Esophagus squamous epithelium (tissue), 5 donors: ENCODE data around the gene FGF12. TPM values are rescaled to one million over a fixed set of nuclear protein-coding genes. Genes with fewer than 3 reads are reported as not detected.

Source experiments
- DNase-seq: peaks from one replicate; lab custom pipeline; 2025; lab: John Stamatoyannopoulos, UW
- H3K27ac ChIP-seq, 4 donors: fragments of 200-600 bp; sonication (generic); one replicate each; pipeline ENCODE4 v1.5.1; 2016 to 2019; ENCODE audit warnings: mild to moderate bottlenecking in 1 of 4
- H3K27me3 ChIP-seq, 4 donors: fragments of 200-600 bp; sonication (generic); 1 replicate in 3 of 4; 2 replicates in 1 of 4; pipeline versions ENCODE4 v1.5.1 to v1.6.0; 2017 to 2021; ENCODE audit warnings: antibody characterized with exemption in 1 of 4
- H3K36me3 ChIP-seq, 3 donors: fragments of 200-600 bp; sonication (generic); one replicate each; pipeline ENCODE4 v1.5.1; 2016 to 2019
- H3K4me1 ChIP-seq, 3 donors: fragments of 200-600 bp; sonication (generic); one replicate each; pipeline ENCODE4 v1.5.1; 2017 to 2019
- H3K4me3 ChIP-seq, 4 donors: fragments of 200-600 bp; sonication (generic); 1 replicate in 3 of 4; 2 replicates in 1 of 4; pipeline ENCODE4 v1.5.1; 2016 to 2019; ENCODE audit warnings: mild to moderate bottlenecking in 2 of 4, moderate library complexity in 1 of 4
- H3K9me3 ChIP-seq, 3 donors: fragments of 200-600 bp; sonication (generic); one replicate each; pipeline ENCODE4 v1.5.1; 2016 to 2019
- POLR2A ChIP-seq, 4 donors: fragments of 450-650 bp; IDR thresholded peaks; one replicate each; pipeline ENCODE4 v1.6.1; 2017; ENCODE audit warnings: antibody characterized with exemption in 4 of 4, mild to moderate bottlenecking in 4 of 4, moderate library complexity in 3 of 4
- WGBS, 2 donors: methylation state at CpG; one replicate each; pipeline ENCODE4 v1.1.5; 2018; 5-methylcytosine and 5-hydroxymethylcytosine counted together
- intact Hi-C: fragments of 100-400 bp; cut with DNase I; formaldehyde crosslinking; loops from one replicate; pipeline ENCODE4 v1.15.0; 2022
- total RNA-seq, 4 donors: library from RNA; depleted of rRNA; stranded (reverse); fragments of >200 nt; gene quantifications; one replicate each; pipeline ENCODE4 v1.1.0, GENCODE V29; 2016
- TF ChIP-seq, protein P1 (sequence below), 6 experiments: fragments of 450-650 bp in 4 of 6; fragments of 200-600 bp in 2 of 6; sonication (generic) in 2 of 6; IDR thresholded peaks; one replicate each; pipeline ENCODE4 v1.5.1; 2016 to 2019; ENCODE audit warnings: antibody characterized with exemption in 6 of 6, mild to moderate bottlenecking in 4 of 6, moderate library complexity in 4 of 6
- donor health status: DM: yes; HTN: yes; CAD: no.

The FGF12 gene
- total RNA-seq, 4 donors from 2014 or later: 0.18 to 1.6 (median 0.86) TPM

DNA sequence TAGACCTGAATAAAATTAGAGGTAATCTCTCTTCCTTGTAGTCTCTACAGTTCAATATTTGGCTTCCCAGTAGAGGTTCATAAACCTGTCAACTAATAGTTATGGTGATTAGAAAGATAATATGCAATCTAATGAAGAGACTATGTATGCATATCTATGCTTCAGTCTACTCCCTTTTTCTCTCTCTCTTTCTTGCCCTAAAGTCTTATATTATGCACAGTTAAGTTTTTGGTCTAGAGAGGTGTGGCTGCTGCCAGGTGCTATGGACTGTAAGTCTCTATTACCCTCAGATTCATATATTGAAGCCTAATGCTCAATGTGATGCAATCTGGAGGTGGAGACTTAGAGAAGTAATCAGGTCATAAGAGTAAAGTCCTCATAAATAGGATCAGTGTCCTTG is 413.7 kb downstream of the FGF12 start:
- TF ChIP-seq, protein P1, sequence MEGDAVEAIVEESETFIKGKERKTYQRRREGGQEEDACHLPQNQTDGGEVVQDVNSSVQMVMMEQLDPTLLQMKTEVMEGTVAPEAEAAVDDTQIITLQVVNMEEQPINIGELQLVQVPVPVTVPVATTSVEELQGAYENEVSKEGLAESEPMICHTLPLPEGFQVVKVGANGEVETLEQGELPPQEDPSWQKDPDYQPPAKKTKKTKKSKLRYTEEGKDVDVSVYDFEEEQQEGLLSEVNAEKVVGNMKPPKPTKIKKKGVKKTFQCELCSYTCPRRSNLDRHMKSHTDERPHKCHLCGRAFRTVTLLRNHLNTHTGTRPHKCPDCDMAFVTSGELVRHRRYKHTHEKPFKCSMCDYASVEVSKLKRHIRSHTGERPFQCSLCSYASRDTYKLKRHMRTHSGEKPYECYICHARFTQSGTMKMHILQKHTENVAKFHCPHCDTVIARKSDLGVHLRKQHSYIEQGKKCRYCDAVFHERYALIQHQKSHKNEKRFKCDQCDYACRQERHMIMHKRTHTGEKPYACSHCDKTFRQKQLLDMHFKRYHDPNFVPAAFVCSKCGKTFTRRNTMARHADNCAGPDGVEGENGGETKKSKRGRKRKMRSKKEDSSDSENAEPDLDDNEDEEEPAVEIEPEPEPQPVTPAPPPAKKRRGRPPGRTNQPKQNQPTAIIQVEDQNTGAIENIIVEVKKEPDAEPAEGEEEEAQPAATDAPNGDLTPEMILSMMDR (IDR thresholded peaks at IDR 0.05): no peak
- no peak for TF ChIP-seq POLR2A (IDR thresholded peaks at IDR 0.05)
- Histone ChIP-seq H3K27me3 (no peaks in the 10 kb centered on the region), H3K9me3 (no peaks in the 10 kb centered on the region), H3K4me3 (no peak overlapping the region), H3K36me3 (no peaks in the 10 kb centered on the region), H3K27ac (no peak overlapping the region), H3K4me1 (no peaks in the 10 kb centered on the region)
- DNase-seq: no peak
- intact Hi-C loops: no loop called here

DNA sequence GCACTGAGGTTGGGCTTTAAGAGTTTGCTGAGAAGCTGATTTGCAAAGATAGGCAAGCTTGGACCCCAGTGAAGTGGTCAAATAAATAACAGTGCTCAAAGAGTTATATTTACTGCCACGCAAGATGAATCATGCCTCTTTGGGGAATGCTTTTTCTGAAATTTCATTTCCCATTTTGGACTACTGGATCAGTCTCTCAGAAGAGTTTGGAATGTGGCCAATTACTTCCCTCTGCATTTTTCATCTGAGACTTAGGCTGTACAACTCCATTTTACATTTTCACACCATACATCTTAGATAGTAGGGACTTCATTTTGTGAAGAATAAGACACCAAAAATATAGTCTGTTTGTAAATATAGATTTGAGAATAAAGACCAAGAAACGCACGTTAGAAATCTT is 419.7 kb downstream of the FGF12 start:
- H3K4me1 ChIP-seq: no peaks in the 10 kb centered on the region
- intact Hi-C loops: no loop called here
- no peaks in the 10 kb centered on the region for H3K36me3 ChIP-seq
- DNase-seq: no peak
- no peak overlapping the region for H3K4me3 ChIP-seq
- H3K9me3 ChIP-seq: no peaks in the 10 kb centered on the region
- H3K27me3 ChIP-seq: no peaks in the 10 kb centered on the region
- H3K27ac ChIP-seq: no peak overlapping the region
- whole genome bisulfite sequencing, 2 donors: 76 to 84% methylated on average over 3 of the region's 3 CpGs
- TF ChIP-seq, protein P1 (IDR thresholded peaks at IDR 0.05): no peak
- TF ChIP-seq POLR2A (IDR thresholded peaks at IDR 0.05): no peak

DNA sequence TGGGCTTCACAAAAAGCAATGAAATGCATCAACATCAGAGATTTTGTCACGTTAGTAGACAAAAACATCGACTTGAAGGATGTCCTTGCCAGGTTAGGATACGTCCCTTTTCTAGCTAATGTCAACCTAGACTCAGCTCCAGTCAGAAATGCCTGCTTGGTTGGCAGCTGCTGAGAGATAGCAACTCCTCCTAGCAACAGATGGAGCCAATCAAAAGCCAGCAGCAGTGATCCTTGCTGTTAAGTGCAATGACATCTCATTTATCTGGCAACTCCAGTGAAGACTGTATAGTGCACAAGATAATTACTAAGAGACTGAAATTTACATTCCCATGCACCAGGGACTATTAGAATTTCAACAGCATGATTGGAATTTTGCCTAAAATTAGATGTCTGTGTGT is 424.1 kb downstream of the FGF12 start:
- no peak for DNase-seq
- WGBS, 2 donors: 43 to 51% methylated on average over 3 of the region's 3 CpGs
- TF ChIP-seq, protein P1 (IDR thresholded peaks at IDR 0.05): no peak
- no peak for TF ChIP-seq POLR2A (IDR thresholded peaks at IDR 0.05)
- Histone ChIP-seq H3K9me3 (no peaks in the 10 kb centered on the region), H3K27ac (no peak overlapping the region), H3K4me1 (no peaks in the 10 kb centered on the region), H3K27me3 (no peaks in the 10 kb centered on the region), H3K36me3 (no peaks in the 10 kb centered on the region), H3K4me3 (no peak overlapping the region)
- intact Hi-C loops: no loop called here

- Histone ChIP-seq H3K27ac (no peak overlapping the region), H3K9me3 (no peaks in the 10 kb centered on the region), H3K36me3 (no peaks in the 10 kb centered on the region), H3K4me3 (no peak overlapping the region), H3K27me3 (no peaks in the 10 kb centered on the region), H3K4me1 (no peaks in the 10 kb centered on the region)
- intact Hi-C loops: no loop called here
- no peak for TF ChIP-seq POLR2A (IDR thresholded peaks at IDR 0.05)
- DNase-seq: no peak
These were observed 424.6 kb downstream of the FGF12 start for GRCh38 chr3:192302721-192303120.

DNA sequence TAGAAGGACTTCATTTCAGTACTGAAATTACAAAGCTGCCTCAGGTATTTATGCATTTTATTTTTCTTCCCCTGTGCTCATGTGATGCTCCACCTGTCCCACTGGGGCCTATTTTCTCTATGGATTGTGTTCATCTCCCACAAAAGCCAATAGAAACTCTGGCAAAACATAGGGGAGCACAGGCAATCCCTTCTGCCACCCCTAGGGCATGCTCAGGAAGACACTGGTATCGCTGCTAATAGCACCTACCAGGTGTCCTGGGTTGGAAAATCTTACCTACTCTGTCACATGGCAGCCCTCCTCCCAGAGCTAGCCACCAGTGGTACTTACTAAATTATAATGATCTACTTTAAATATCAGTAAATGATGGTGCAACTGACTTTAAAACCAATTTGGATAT is 427.4 kb downstream of the FGF12 start:
- WGBS, 2 donors: 90 to 100% methylated on average over 1 of the region's 1 CpG
- no peak for DNase-seq

More for the DNA sequence above, 427.4 kb downstream of the FGF12 start:
- H3K4me1 ChIP-seq: no peaks in the 10 kb centered on the region
- TF ChIP-seq, protein P1 (IDR thresholded peaks at IDR 0.05): no peak
- no peak for TF ChIP-seq POLR2A (IDR thresholded peaks at IDR 0.05)
- intact Hi-C loops: no loop called here
- no peaks in the 10 kb centered on the region for H3K36me3 ChIP-seq
- H3K4me3 ChIP-seq: no peak overlapping the region
- no peak overlapping the region for H3K27ac ChIP-seq
- H3K9me3 ChIP-seq: no peaks in the 10 kb centered on the region
- H3K27me3 ChIP-seq: no peaks in the 10 kb centered on the region
